HG03064 (cell line): ENCODE measurements around the gene INSC.

Experiments
- ATAC-seq: cut with Tn5 transposase; IDR thresholded peaks from one replicate; pipeline ENCODE4 v1.9.1; 2021; ENCODE audit warnings: low read depth; ENCODE audit not compliant: unreplicated experiment

Gene INSC

DNA sequence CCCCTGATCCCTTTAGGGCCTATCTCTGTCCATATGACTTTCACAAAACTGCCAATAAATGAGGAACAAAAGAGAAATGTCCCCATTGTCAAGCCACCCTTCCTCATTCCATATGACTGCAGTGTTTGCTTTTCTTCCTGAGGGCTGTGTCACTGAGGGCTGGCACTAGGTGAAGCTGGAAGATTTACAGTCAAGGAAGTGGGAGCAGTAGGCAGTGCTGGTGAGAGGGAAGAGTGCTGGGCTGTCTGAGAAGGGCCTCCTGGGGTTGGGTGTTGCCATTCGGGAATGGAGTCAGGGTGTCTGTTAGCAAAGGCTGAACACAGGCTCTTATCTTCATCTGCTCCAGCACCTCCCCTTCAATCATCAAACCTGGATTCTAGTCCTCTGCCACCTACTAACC is 30.9 kb downstream of the INSC start:
- ATAC-seq, result no peak

DNA sequence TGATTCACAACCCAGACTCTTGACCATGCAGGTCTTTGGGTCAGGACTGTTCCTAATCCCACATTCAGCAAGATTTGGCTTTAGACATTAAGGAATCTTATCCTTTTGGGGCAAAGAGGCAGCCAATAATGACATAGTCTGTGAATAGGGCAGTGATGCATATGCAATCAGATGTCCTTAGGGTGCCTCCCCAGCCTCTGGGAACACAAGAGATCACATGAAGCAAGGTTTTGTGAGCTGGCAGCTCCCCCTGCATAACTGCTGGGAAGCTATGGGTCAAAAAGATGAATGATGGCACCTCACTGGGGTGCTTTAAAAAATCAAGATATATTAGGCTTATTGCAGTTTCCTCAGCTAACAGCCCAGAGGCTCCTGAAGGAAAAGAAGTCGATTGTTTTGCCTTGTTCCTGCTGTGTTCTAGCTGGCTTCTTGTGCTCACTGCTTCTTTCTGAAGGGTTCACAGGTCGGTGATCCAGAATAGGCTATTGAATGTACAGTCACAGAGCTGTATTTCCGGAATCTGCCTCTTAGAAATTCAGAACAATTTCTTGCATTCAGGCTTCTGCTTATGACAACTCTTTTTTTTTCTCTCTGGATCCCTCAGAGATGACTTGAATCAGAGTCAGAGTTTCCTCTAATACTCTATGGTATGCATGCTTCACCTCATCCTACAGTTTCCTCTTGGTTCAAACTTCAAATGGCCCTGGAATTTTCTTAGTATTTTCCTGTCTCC is 31.7 kb downstream of the INSC start:
- ATAC-seq, result no peak

DNA sequence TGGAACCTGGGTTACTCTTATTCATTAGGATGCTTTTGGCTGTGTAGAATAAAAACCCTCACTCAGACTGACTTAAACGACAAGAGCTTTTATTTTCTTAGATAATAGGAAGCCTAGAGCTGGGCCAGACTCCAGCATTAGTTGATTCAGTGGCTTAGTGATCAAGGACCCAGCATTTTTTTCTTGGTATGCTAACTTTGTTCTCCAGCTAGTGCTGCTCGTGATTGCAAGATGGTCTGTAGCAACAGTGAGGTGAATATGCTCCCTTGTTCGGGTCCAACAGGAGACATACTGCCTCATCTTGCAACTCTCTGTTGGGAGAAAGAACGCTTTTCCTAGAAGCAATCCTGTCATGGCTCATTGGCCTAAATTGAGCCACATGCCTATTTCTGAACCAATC is 33.4 kb downstream of the INSC start:
- ATAC-seq, result no peak

DNA sequence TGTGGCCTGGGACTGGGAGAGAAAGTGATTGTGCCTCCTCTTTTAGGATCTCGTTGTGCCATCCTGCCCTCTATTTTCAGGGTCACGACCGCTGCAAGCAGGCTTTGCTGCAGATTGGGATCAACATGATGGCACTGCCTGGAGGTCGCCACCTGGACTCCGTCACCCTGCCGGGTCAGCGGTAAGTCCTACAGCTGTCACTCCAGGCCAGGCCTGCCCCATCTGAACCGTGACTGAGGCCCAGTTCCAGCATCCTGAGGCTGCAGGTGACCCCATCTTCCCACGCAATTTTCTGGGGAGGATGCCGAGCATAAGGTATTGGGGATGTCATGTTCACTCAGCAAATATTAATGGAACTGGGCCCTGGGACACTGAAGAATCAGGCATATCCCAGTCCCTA is 34.3 kb downstream of the INSC start:
- ATAC-seq, result no peak

DNA sequence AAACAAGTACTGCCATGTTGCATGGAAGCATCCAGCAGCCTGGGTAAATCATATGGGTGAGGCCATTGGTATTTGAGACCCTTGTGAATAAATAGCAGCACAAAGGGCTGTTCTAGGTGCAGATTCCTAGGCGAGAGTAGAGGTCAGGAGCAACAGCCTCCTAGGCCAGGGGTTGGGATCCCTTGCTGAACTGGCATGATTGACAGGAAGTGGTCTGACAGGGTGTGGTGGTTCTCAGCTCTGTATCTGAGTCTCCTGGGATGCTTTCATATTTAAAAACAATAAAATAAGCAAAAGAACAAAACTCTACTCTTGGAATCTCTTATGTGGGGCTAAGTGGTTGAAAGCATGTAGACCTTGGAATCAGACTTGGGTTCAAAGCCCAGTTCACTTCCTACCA is 35.8 kb downstream of the INSC start:
- ATAC-seq, result no peak

DNA sequence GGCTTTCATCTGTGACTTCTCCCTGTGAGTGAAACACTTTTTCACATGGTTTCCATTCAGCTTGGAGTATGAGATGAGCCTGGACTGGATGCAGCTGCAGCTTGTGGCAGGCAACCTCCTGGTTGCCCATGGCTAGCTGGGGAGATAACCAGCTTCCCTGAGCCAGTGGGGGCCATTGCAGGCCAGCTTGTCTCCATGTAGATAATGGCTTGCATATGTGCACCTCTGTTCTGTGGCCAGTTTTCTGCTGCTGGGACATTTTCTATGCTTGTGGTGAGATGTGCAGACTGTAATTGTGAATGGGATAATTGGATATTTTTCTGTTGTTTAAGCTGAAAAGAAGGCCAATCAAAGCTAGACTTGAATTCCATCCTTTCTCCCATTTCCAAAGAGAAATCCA is 38.5 kb downstream of the INSC start:
- no peak for ATAC-seq

DNA sequence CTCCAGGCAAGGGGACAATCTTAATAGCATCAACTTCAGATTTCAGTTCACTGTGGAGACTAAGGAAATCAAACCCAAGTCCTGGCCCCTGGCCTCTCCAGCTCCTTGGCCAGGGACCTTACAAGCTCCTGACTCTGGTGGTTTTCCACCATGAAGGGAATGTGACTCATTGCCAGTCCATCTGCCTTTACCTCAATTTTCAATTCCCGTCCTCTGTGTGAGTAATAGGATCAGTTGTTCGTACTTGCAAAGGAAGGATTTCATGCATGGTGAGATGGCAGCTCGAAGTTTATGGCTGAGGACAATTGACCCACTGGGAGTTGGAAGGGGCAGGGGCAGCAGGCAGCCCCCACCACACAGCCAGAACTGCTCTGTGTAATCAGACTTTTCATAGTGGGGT is 42.5 kb downstream of the INSC start:
- no peak for ATAC-seq

DNA sequence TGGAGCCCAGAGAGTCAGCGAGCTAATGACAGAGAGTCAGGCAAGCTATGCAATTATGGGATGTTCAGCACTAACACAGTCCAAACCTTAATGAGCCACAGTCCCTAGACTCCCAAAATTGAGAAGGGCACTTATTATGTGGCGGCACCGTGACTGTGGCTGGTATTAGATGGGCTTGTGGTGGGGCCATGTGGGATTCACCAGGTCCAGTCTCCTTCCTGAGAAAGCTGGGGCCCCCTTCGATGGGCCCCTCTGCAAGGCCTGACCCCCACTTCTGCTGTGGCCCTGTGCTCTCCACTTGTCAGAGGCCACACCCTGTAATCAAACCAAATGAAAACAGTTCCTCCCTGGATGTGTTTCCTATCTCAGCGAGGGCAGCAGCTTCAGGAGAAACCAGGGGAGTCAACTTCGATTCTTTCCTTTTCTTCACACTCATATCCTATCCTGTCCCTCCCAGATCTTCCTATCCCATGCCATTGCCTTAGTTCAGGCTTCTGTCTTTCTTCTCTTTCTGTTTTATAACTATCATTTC is 42.9 kb downstream of the INSC start:
- ATAC-seq, result no peak

DNA sequence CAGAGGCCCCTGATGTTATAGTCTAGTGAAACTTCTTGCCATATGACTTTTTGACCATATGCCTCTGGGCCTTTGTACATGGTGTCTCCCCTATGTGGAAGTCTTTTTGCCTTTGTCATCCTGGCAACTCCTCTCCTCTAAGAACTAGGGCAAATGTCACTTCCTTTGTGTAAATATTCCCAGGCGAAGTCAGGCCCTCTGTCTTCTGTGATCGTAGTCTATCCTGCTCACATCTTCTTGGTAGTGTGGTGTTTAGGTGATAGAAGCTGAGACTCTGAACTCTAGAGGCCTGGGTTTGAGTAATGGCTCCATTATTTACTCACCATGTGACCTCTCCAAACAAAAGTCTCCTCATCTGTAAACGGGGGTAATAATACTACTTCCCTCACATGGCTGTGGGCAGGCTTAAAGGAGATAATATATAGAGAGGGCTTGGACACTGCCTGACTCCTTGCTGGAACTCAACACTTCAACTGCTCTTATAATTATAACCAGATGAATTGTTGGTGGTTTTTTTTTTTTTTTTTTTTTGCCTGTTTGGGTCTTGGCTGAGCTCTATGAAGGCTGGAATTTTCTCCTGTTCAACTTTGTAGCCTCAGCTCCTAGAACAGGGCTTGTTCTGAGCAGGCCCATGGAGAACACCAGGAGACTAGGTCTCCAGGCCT is 43.8 kb downstream of the INSC start:
- no peak for ATAC-seq

DNA sequence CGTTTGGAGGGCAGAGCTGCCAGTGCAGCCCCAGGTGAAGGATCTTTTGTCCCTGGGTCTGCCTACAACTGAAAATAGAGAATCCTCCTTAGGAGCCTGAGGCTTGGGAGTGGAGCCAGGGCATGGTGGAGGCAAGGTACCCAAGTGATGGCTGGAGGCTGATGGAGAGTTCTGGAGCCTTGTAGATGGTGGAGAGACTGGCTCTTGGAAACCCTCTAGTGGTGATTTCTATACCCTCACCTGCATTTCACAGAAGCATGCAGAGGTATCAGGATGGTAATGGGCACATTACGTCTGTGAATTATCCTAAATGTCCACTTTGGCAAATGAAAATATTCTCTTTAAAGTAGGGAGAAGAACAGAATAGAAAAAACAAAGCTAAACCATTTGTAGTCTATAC is 44.4 kb downstream of the INSC start:
- ATAC-seq, result peak; percentile 76

DNA sequence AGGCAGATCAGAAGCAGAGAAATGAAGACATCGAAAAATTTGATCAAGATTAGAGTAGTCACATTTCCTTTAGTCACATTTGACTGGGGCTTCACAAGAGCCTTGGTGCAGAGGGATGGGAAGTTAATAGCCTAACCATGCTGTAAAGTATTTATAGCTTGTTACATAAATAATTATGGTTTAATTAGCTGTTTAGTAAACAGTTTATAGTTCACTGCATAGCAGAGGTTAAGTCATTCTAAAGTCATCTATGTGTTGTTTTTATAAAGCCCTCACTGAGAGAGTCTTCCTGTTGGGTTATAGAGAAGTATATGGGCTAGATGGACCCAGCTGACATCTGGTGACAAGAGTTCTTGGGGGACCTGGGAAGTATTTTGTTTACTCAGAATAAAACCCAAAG is 47.1 kb downstream of the INSC start:
- no peak for ATAC-seq

DNA sequence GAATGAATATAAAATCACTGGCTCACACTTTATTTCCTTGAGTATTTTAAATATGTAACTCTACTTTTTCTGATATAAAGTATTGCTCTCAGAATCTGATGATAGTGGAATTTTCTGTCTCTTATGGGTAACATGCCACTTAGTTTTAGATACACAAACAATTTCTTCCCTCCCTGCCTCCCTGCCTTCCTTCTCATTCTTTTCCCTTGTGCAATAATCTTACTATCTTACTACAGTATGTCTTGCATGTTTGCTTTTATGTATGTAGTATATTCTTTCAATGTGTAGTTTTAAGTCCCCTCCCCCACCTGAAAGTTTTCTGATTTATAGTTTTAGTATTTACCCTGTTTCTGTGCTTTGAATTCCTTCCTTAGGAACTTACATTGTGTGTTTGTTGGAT is 48.4 kb downstream of the INSC start:
- no peak for ATAC-seq

DNA sequence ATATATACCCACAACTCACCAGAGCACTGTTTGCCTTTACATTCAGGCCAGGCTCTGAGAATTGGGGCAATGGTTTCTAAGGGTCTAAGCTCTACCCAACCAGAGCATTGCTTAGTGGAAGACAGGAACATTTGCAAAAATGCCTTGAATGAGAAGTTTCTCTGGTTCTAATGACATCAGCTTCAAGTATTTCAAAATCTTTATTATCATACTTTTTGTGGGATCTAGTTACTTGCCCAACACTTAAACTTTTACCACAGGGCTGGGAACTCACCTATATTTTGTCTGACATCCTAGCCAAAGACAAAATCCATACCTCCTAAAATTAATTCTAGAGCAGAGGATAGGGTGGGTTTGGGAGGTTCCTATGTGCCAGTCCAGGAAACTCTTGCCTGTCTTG is 51.5 kb downstream of the INSC start:
- ATAC-seq, result no peak

DNA sequence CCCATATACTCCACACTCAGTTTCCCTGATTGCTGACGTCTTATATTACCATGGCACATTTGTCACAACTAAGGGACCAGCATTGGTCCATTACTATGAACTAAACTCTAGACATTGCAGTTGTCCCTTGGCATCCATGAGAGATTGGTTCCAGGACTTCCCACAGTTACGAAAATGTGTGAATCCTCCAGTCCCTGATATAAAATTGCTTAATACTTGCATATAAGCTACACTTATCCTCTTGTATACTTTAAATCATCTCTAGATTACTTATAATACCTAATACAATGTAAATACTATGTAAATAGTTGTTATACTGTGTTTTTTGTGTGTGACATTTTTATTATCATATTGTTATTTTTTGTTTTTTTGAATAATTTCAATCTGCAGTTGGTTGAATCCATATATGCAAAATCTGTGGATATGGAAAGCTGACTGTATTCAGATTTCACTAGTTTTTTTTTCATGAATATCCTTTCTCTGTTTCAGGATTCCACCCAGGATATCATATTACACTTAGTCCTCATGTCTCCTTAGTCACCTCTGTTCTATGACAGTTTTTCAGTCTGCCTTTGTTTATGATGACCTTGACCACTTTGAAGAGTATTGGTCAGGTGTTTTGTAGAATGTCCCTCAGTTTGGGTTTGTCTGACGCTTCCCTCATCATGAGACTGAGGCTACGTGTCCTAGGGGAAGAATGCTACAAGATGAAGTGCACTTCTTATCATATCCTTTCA is 55.3 kb downstream of the INSC start:
- no peak for ATAC-seq

DNA sequence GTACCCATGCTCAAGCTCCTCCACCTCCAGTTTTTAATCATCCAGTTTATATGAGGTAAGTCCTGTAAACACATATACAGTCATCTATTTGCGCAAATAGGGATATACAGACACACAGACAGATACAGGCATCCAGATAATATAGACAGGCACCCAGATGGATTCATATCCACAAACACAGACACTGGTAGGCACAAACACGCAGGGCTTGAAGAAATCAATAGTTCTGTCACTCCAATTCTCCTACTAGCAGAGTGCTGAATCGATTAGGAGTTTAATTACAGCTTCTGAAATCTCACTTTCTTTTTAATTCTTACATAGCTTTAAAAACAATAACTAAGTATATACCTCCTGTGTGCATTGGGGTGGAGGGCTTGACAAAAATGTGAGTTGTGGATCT is 56.0 kb downstream of the INSC start:
- no peak for ATAC-seq

DNA sequence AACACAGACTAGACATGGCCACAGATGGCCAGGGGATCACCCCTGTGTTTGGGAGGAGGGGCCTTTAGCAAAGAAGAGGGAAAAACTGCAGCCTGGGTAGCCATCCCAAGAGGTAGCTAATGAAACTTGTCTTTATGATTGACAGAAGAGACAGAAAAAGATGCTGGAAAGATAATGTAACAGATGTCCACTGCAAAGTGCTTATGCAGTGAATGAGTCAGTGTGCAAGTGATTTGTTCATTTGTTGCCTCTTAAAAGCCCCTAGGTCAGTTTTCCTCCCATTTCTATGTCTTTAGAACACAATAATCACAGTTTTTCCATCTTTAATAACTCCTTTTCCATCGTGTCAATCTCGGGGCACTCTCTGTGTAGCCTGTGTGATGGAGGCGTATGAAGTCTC is 57.2 kb downstream of the INSC start:
- ATAC-seq, result no peak

DNA sequence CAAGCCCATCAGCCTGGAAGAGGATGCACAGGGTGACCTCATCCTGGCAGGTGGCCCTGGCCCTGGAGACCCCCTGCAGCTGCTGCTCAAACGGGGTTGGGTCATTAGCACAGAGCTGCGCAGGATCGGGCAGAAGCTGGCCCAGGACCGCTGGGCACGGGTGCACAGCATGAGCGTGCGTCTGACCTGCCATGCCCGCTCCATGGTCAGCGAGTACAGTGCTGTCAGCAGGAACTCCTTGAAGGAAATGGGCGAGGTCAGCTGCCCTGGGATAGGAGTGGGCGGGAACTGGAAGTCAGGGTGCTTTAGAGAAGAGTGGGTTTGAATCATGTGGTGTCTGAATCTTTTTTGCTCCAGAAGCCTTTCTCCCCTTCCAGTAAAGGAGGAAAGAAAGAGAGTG is 61.1 kb downstream of the INSC start:
- ATAC-seq, result no peak

DNA sequence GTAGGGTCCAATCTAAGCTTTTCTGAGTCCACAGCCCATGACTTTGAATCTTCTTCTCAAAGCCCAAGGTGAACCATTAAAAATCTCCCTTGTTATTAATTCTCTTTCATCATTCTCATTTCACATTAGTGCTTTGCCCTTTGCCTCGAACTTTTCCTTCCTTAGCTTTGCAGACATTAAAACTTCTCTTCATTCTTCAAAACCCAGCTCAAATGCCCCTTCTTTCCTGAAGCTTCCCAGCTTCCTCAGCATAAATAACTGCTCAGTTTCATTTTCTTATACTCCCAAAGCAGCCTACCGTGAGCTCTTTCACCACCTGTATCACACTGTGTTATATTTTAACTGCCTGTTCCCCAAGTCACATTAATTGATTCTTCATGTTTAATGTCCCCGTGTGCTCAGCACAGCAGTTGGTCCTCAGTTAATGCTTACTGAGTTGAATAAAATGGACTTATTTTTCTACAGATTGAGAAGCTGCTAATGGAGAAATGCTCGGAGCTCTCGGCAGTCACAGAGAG is 62.0 kb downstream of the INSC start:
- ATAC-seq, result no peak

DNA sequence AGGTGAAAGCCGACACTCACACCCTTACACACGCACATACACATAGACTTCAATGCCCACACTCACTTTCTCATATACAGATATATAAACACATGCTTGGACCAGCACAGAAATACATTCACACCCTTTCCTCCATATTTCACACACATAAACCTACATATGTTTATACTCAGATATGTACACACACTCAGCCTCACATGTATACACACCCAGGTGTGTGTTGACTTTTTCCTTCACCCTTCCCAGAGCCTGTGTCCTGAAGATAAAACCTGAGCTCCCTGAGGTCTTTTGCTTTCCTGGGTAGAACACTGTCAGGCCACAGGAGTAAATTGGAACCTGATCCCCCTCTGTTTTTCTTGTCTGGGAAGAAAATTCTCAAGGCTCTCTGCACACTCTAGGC is 62.8 kb downstream of the INSC start:
- ATAC-seq, result no peak

DNA sequence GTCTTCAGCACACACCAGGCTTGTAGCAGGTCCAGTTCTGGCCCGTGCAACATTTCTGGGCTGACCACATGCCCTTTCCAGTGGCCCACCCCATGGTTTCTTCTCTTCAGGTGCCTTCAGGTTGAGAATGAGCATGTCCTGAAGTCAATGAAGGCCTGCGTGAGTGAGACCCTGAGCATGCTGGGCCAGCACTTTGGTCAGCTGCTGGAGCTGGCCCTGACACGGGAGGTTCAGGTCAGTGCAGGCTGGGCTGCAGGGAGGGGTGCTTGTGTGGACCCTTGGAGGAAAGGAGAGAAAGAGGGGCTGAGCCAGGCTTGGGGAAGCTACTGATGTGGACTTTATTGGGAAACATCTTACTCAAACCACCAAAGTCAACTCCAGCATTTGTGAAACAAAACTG is 63.5 kb downstream of the INSC start:
- no peak for ATAC-seq

DNA sequence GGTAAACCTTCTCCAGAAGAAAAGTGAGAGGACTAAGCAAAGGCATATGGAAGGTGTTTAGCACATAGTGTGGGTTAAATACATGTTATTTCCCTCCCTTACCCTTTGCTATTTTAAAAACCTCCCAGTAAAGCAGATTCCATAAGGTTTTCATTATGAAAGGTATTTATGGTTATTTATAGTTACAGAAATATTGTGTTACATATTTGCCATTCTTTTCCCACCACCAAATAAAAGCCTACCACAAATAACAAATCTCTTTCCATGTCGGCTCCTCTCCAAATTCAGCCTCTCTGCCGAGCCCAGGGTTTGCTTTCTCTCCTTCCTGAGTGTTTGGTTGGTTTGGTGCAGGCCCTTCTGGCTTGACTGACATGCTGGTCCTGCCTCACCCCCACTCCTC is 64.4 kb downstream of the INSC start:
- ATAC-seq, result no peak
